ENCODE data around the gene AUTS2.

Gene AUTS2

GRCh38 chr7:70472601-70473237, 874.4 kb downstream of the AUTS2 start:
- DNase-seq (ENCODE audit: low read depth), result no peak

- no peak for DNase-seq (ENCODE audit: low read depth)
Measured at GRCh38 chr7:70474639-70475234, 876.5 kb downstream of the AUTS2 start.

DNA sequence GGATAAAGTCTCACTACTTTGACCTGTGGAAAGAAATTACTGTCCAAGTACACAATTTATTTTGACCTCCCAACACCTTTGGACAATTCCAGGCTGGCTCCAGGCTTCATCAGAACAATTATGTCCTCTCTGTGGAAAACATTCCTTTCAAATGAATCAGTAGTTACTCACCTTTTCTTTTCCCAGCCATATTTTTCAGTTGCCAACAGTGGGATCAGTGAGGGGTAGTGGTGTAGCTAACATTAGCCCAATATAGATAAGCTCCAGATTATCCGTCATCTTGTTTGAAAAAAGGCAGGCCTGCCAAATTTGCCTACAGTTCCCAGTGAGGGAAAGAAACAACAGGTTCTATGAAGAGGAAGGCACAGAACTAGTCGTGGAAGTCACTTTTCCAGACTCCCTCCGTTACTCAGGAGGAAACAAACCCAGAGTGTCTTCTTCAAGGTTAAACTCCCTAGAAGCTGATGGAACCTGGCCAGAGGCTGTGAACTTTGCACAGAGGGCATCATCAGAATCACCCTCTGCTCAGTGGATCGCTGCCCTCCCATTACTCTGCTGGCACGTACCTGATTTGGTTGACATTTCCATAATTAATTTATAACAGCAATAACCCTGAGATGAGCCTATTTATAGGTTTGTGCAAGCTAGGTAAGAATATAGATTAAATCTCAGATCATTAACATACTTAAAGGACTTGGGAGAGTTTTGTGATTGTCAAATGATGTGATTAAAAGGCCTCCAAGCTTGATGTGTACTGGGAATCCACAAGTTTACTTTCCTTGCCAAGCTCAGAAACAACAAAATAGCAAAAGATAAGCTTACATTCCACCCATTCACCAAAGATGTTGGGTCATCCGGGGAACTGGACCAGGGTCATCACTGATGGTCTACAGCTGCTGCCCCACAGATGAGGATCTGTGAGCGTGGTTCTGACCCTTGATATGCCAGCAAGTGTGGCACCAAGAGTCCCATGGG, 879.0 kb downstream of the AUTS2 start:
- no peak for DNase-seq (ENCODE audit: low read depth)

DNA sequence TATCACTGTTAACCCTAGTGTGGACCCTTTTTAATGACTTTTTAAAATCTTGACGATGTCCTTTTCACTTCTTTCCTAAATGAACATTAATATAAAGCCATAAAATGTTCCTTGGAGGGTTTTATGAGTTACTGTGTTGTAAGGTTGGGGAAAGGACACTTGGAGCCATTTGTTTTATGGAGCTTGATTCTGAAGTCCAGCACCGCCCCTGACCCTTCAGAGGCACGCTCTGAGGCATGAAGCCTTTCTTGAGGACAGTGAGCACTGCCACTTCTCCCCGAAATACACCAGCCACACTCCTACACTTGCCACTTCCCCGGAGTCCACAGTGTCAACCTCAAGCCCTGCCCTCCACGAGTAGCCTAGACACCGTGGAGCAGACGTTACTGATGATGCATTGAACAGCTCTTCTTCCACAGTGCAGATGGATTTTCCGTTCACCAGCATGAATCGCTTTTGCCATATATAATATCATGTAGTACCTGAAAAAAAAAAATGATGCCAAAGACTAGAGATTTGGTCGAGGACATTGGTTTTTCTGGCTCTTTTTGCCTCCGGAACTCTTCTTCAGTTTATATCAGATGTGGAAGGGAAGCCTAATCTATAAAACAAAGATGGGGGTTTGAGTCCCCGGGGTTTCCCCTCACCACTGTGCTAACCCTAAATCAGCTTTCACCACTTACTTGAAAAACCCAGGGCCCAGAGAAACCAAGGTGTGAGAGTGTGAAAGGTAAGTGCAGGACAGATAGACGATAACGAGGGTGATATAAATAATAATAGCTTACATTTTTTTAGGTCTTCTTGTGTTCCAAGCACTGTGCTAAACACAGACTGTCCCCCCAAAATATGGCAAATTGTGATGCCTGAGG, 881.1 kb downstream of the AUTS2 start:
- no peak for DNase-seq (ENCODE audit: low read depth)

- no peak for DNase-seq (ENCODE audit: low read depth)
Measured at GRCh38 chr7:70480927-70481569, 882.8 kb downstream of the AUTS2 start.

GRCh38 chr7:70481570-70482123, 883.4 kb downstream of the AUTS2 start:
- DNase-seq (ENCODE audit: low read depth), result no peak

DNA sequence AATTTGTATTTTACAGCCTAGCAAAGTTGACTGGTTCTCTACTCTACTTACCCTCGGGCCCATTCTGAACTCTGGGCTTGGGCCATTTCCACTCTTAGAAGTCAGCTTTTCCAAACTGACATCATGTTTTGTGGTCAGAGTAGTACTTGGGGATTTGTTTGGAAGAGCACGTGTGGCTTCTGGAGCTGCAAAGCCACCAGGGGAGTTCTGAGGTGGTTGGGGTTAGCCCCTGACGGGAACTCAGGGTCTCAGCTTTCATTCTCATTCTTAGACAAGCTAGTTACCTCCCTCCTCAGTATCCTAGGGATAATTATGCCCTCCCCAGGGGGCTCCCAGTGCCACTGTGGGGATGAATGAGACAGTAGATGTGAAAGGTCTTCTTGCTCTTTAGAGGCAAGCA, 886.0 kb downstream of the AUTS2 start:
- no peak for DNase-seq (ENCODE audit: low read depth)

- no peak for DNase-seq (ENCODE audit: low read depth)
Measured at GRCh38 chr7:70486977-70487376, 888.7 kb downstream of the AUTS2 start.

DNA sequence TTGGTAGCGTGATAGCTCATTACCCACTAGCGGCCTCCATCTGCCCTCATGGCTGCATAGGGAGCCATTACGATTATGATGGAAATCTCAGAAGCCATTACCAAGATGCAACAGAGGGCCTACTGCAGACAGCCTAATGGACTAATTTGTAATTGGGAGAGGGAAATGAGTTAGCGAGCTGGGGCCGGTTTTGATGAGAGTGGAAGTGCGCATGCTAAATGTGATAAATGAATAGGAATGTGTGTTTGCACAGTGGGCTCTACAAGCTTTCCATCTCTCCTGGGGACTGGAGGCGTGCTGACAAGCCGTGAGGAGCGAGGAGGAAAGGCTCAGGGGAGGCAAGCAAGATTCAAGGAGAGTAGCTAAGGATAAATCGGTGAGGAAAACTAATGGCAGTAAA, 889.2 kb downstream of the AUTS2 start:
- no peak for DNase-seq (ENCODE audit: low read depth)

- no peak for DNase-seq (ENCODE audit: low read depth)
Measured at GRCh38 chr7:70487886-70488285, 889.6 kb downstream of the AUTS2 start.

DNA sequence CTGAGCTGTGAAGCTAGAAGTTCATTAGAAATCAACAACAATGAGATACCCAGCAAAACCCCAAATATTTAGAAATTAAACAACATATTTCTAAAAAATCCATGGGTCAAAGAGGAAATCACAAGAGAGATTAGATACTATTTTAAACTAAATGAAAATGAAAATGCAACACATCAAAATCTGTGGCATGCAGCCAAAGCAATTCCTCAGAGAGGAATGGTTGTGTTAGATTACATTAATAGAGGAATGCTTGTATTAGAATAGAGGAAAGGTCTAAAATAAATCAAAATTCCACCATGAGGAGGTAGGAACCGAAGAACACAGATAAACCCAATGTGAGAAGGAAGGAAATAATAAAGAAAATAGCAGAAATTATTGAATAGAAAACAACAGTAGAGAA, 891.5 kb downstream of the AUTS2 start:
- no peak for DNase-seq (ENCODE audit: low read depth)

DNA sequence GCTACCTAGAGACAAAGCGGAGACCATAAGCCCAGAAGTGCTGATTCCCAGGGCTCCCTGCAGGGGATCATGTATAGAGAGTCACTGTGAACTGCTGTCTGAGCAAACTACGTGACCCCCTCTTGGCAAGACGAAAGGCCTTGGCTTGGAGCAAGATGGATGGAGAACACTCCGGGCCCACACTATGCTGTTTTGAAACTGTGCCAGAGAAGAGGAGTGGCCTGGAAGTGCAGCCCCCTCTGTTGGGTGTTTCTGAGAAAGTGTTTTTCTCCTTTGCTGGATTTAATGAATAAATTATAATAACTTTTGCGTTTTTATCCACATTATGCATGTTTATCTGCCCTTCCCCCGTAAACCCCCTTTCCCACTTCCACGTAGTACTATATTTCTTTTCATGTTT, 894.4 kb downstream of the AUTS2 start:
- DNase-seq (ENCODE audit: low read depth), result no peak

GRCh38 chr7:70494225-70495032, 896.2 kb downstream of the AUTS2 start:
- DNase-seq (ENCODE audit: low read depth), result no peak

DNA sequence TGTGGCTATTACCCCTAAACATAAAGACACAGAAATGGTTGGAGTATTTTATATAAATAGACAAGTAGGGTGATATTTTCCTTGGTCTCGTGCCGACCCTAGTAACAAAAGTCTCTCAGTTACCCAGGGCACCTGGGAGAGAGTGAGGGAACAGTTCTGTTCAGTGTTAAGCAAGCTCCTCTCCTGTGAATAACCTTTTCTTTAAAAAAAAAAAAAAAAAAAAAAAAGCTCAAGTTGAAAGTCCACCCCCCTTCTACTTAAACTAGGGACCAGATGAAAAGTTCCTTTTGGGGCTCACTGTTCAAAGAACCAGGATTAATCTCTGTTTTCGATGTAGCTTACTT, 896.7 kb downstream of the AUTS2 start:
- no peak for DNase-seq (ENCODE audit: low read depth)

DNA sequence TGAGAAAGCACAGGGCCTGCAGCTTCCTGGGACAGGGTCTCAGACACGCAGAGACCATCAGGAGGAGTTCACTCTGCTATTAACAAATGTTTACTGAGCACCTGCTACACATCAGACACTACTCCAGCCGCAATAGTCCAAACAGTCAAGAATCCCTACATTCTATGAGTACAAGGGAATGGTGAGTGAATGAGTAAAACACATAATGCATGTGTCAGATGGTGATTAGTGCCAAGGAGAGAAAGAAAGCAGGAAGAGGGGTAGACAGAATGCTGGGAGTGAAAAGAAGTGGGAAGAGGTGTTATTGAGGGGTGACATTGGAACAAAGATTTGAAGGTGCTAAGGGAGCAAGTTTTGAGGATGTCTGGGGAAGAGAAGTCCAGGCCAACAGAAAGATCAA, 899.5 kb downstream of the AUTS2 start:
- DNase-seq (ENCODE audit: low read depth), result no peak

DNA sequence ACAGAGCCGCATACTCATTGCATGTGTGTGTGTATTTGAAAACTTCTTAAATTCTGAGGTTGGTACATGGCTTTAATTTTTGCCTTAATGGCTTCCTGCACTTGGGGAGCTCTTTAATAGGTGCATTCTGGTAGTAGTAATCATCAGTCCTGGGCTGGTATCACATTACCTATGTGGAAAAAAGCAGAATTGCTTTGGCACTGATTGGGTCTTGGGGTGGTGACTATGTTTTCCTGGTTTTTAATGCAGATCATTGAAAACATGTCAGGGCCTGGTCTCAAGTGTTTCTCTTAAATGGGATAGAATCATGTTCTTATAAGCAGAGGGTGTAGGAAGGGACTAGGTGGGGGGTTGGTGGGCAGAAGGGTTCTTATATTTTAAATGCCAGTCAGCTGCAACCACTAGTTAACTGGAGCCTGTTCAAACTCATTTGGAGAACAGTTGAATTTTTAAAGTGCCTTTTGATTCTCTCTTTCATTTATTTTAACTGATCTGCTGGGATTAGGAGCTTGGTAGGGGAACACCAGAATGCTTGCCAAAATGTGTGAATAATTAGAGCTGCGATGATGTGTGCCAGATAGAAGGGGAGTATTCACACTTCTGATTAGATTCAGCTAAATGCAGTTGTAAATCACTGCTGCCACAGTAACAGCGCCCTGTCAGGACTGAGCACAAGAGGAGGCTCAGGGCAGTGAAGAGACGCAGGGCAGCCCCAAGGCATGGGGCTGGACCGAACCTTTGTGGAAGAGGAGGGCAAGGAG, 900.1 kb downstream of the AUTS2 start:
- DNase-seq (ENCODE audit: low read depth), result no peak

DNA sequence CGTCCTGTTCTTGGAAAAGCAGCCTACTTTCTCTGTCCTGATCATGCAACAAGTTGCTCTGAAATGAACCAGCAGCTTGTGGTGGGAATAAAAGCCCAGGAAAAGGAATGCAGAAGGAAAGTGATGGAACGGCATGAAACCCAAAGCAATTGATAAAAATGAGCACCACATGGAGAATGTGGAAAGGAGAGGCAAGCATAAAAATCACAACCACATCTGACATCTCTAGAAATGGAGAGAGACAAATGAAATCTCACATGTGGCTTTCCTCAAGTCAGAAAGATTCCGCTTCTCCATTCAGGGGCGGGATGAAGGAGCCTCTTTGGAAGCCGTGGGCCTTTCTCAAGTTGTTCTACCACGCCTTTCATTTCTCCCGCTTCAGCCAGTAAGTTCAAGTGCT, 902.0 kb downstream of the AUTS2 start:
- DNase-seq (ENCODE audit: low read depth), result no peak

DNA sequence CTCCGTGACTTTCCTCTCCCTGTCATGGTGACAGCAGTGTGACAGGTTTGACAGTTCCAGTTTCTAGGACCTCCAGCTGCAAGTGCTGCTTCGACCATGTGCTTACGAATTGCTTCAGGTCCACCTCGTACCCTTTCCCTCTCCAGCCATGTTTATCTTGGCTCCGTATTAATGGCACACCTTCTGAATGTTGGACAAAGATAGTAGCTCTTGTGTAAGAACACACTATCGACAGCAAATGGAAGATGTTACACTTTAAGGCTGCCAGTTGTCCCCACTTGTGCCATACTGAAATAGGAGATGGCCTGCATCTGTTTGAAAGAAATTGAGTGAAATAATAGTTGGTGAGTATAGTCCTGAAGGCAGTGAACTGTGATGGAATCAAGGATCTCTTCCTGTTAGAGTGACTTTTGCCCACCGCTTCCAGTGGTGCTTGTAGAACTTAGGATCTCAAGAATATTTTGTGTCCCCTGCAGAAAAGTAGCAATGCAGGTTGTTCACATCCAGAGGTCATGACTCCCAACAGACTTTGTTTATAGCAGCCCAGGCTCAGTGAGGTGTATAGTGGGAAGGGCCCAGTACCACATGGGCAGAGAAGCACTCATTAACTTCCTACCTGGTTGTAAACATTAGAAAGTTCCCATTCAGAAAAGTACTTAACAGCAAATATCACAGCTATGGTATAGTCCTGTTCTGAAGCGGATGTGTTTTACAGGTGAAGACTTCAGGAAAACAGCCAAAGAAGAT, 904.0 kb downstream of the AUTS2 start:
- no peak for DNase-seq (ENCODE audit: low read depth)

DNA sequence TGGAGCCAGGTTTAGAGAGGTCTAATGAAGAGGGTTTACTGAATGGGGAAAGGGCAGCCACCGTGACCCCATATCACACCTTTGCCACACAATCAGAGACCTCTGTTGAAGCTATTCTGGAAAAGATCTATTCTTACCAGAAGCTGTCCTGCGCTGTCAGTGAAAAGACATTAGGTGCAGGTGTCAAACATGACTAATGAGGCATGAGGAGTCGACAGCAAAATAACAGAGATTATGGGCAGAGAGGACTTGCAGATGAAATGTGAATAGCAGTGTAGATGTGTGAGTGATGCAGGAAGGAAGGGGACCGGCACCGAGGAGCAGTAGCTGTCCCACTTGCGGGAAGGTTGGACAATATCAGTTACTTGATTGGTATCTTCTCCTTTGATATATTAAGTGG, 906.0 kb downstream of the AUTS2 start:
- DNase-seq (ENCODE audit: low read depth), result no peak
